Measurements from ENCODE around the gene MYO1D.

The MYO1D gene

DNA sequence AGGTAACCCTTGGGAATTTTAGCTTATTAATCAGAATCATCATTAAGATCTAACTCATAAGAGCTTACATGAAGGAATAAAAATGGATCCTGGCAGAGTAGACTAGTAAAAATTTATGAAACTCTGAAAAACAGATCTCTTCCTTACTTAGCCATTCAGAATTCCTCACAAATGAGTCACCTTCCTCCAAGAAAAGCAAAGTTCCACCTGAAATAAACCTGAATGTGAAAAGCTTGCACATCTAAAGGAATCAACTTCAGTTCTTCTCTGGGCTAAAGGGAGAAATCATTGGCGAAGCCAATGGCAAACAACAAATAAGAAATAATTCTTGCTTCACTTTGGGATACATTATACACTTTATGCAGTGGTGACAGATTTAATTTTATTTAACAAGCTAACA is 22.7 kb downstream of the MYO1D start:
- no peak for DNase-seq

DNA sequence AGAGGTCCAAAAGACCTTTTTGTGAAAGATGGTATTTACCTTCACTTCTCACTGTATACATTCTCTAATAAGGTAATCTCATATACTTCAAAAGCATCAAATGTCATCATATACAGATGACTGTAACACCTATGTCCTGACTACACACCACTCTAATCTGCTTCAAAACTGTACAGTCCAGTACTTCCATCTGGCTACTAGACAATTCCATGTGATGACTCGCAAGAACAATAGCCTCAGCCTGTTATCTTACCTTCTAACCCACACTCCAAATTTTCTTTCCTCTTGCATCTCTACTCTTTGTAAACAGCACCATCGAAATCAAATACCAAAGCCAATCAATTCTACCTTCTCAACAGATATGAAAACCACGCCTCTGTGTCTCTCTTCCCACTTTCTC is 24.1 kb downstream of the MYO1D start:
- no peak for DNase-seq

DNA sequence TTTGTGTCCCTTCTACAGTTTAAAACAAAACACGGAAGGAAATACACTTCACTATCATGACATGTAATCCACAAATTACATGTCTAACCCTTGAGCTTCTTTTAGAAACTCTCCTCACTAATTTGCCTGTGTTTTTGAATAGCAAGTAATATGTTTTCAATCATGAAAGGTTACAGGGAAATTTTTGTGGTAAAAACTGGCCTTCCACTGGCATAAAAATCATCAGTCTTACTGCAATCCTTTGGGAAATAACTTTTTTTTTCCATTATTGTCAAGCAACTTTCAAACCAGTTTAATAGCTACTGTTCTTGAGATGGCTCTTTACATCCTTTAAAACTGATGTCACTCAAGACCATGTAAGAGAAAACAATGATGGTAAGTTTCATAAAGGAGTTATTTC is 27.0 kb downstream of the MYO1D start:
- no peak for DNase-seq

DNA sequence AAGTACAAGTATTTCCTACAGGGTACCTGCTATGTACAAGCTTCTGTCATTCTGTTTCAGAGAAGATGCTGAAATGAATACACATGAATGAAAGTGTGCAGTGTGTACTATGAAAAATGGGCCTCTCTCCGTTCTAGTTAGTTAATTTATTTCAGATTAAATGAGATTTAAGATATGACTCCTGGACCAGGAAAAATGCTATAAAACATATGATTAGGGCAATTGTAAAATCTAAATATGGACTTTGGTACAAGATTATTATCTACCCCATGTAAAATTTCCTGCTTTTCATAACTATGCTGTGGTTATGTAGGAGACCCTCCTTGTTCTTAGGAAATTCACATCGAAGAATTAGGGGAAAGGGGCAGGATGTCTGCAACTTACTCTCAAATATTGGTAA is 28.9 kb downstream of the MYO1D start:
- no peak for DNase-seq

DNA sequence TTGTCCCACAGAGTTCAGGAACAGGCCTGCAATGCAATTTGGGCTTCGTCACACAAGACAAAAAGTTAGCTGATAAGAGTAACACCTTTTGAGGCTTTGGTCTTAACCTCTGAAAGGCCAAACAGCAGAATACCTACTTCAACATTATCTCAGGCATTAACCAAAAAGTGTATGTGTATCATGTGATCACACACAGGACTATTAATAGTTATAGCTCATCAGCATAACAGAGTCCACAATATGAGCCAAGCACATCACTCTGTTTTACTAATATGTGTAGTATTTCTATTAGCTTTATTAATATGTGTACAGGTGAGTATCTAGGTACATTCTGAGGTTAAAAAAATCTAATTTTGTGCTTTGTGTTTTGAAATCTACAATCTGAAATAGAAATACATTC is 30.8 kb downstream of the MYO1D start:
- no peak for DNase-seq

DNA sequence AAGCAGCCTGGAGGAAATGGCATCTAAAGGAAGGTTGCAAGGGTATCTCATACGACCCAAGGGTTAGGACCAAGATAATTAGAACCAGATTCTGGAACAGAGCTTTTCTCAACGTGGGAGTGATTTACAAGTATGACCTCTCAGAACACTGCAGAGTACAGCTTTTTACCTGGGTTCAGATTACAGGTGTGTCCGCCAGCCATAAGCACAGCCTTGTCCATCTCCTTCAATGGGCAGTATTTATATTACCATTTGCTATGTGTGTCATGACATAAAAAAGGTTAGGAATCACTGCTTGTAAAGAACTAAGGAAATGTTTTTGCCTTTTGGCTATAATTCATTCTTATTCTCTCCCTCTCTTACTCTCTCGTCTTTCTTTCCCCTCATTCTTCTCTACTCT is 36.7 kb downstream of the MYO1D start:
- no peak for DNase-seq

DNA sequence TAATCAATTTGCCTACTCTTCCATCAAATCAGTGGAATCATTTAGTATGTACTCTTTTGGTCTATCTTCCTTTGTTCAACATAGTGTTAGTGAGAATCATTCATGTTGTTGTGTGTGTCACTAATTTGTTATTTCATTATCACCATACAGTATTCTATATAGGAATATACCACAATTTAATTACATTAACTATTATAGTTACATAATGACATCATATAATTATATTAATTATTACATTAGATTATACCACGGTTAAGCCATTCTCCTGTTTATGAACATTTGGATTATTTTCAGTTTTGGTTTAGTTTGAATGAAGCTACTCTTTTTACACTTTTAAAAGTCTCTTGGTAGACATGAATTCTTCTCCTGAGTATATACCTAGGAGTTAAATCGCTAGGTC is 40.4 kb downstream of the MYO1D start:
- no peak for DNase-seq

DNA sequence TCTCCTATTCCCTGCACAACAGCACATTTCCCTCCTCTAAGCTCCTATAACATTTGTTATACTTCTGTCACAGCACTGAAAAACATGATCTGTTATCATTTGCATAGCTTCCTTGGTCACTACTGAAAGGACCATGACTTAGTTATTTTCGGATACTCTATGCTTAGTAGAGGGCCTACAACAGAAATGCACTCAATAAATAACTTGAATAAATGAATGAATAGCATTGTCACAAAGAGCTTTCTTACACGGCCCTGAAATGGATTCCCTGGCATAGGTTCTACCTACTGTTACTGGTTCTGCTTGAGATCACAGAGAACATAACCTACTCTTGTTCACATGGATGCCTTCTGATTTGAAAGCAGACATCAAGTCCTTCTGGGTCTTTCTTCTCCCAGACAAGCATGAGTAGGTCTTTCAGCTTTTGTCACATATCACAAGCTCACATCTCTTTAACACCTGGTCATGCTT is 41.6 kb downstream of the MYO1D start:
- DNase-seq: no peak

DNA sequence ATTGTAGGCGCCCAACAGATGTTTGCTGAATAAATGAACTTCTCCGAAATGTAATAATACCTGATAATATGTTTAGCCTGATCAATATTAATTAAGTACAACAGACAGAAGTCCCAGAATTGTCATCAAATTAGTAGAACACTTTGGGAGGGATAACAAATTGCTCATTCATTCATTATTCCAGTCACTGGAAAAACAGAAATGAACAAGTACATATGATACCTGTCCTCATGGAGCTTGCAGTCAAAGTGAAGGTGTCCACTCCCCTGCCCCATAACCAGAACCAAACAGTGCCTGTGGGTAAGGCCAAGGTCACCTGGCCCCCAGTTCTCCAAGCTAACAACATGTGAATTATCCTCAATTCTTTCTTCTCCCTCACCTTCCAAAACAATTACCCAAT is 42.8 kb downstream of the MYO1D start:
- DNase-seq: no peak

DNA sequence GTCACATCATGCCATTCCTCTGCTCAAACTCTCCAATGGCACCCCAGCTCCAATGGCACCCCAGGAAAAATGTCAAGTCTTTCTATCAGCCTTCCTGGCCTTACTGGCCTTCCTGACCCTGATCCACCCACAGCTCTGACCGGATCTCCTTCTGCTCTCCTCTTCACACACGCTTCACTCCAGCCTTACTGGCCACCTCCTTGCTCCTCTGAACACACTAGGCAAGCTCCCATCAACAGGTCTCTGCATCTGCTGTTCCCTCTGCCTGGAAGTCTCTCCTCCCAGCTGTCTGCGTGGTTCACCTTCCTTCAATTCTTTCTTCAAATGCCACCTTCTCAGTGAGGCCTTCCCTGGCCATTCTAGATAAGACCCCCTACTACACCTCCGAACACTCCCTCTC is 43.4 kb downstream of the MYO1D start:
- no peak for DNase-seq

DNA sequence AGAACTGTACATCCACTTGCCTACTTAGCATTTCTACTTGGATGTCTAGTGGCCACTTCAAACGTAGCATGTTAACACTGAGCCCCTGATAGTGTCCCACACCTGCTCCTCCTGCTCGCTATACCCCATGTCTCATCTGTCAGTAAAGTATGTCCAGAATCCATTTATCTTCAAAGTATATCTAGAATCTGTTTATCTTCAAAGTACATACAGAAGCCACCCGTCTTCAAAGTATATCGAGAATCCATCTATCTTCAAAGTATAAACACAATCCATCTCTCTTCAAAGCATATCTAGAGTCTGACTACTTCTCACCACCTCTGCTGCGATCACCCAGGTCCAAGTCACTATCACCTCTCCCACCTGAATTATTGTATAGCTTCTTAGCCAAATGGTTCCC is 43.8 kb downstream of the MYO1D start:
- DNase-seq: no peak

DNA sequence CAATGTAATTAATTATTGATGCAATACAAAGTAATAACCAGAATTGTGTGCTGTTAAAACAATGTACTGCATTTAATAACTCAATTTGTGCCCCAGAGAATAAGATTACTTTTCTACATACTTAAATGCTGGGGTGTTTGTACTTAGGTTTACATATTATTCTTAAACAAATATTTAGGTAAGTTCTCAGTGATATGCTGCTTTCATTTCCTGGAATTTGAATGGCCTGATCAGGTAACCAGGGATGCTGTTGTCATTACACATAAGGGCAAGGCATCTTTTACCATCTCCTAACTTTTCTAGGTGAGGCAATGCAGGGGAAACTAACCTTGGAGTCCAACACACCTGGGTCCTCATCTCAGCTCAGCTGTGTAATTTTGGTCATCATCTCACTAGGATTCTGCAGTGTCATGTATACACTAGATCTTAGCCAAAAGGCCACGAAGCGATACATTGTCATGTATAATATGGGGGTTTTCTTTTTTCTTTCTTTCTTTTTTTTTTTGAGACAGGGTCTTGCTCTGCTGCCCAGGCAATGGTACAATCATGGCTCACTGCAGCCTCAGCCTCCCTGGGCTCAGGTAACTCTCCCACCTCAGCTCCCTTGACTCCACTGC is 45.2 kb downstream of the MYO1D start:
- DNase-seq: no peak

DNA sequence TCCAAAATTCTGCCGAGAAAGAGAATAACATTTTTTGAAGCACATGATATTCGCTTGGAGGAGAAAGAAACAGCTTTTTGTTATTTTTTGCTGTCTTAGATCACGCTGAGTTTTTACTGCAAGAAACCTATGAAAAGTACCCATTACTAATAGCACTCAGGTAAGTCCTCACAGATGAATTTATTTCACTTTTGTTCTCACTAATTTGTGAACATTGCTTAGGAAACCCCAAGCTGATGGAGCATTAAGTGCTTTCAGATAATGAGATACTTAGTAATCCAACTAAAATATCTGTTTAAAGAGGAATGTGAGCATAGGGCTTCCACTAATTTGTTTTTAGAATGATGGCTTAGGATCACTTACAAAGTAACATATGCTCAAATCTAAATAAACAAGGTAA is 45.7 kb downstream of the MYO1D start:
- DNase-seq: no peak

DNA sequence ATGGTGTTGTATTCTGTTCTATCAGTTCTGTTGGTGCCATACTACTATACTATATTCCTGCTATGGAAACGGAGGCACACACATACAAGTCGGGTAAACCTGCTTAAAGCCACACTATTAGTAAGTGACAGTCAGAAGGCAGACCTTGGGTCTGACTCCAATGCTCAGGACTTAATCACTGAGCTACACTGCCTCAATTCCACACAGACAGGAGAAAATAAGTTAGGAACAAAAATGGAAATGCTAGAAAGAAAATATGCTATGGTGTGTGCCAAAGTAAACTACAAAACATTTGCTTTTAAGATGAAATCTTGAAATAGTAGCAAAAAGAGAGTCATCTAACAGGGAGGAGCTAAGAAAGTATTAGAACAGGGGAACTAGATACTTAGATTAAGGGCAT is 48.1 kb downstream of the MYO1D start:
- no peak for DNase-seq

DNA sequence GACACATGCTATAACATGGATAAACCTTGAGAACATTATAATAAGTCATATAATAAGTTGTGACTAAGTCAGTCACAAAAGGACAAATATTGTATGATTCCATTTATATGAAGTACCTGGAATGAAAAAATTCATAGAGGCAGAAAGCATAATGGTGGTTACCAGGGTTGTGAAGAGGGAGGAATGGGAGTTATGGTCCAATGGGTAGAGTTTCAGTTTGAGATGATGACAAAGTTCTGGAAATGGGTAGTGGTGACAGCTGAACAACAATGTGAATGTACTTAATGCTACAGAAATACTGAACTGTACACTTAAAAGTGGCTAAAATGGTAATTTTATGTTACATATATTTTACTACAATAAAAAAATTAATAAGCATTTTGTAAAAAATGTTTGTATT is 49.7 kb downstream of the MYO1D start:
- no peak for DNase-seq

DNA sequence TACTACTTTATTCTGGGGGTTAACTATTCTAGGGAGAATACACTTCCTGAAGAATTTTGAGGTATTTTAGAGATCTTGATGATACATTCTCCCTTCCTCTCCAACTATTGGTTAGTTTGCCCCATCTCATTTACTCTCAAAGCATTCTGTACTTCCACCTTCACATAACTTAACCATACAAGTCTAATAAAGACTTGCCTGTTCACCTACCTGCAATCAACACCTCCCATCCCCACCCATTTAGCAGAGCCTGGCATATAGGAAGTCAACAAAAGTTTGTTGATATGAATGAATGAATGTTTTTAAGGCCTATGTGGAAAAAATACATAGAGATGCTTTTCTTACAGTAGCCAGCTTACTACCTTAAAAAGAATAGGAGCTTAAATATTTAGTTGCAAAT is 50.8 kb downstream of the MYO1D start:
- DNase-seq: no peak

DNA sequence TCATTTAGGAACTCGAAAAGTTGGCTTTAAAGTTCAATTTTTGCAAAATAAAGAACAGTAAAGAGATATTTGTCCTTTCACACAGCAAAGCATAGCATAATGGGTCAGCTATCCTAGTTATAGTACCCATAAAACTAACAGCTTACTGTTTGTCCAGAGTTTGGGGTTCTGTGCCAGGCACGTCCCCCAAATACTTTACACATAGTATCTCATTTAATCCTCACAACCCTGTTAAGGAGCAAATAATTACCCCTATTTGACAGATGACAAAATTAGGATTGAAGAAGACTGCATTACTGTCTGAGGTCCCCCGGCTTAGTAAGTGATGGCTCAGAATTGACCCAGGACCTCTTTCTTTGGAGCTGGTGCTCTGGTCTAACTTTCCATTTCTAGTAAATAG is 52.6 kb downstream of the MYO1D start:
- no peak for DNase-seq

DNA sequence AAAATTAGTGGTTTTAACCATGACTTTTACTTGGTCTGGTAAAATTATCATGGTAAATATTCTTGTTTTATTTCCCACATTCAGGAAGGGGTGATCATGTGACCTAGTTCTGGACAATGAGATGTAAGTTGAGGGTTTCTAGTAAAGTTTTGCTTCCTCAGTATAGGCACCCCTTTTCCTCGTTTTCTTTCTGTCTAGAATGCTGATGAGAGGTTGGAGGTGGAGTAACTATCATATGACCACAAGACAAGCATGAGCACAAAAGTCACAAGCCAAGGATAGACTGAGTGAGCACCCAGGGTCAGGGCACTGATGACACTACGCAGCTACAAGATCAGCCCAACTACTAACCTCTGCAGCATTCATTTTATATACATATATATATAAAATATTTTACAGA is 53.9 kb downstream of the MYO1D start:
- DNase-seq: no peak

DNA sequence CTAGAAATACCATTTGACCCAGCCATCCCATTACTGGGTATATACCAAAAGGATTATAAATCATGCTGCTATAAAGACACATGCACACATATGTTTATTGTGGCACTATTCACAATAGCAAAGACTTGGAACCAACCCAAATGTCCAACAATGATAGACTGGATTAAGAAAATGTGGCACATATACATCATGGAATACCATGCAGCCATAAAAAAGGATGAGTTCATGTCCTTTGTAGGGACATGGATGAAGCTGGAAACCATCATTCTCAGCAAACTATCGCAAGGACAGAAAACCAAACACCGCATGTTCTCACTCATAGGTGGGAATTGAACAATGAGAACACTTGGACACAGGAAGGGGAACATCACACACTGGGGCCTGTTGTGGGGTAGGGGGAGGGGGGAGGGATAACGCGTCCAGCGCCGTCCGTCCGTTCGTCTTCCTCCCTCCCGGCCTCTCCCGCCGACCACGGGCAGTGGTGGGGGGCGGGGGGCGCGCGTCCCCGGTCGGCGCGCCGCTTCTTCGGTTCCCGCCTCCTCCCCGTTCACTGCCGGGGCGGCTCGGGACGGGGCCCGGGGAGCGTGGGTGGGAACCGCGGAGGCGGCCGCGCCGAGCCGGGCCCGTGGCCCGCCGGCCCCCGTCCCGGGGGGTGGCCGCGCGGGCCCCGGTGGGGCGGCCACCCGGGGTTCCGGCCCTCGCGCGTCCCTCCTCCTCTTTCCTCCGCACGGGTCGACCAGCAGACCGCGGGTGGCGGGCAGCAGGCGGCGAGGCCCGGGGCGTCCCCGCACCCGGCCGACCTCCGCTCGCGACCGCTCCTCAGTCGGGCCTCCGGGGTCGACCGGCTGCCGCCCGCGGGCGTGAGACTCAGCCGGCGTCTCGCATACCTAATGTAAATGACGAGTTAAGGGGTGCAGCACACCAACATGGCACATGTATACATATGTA is 54.7 kb downstream of the MYO1D start:
- DNase-seq: peak; percentile 56

DNA sequence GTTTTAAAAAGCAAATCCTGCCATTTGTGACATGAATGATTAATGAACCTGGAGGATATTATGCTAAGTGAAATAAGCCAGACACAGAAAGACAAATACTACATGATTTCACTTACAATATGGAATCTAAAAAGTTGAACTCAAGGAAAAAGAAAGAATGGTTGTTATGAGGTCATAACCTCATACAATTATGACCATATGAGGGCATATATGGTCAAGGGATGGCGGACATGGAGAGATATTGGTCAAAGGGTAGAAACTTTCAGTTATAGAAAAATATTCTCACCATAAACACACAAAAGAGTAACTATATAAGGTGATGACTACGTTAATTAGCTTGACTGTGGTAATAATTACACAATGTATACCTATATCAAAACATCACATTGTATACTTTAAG is 56.5 kb downstream of the MYO1D start:
- no peak for DNase-seq

DNA sequence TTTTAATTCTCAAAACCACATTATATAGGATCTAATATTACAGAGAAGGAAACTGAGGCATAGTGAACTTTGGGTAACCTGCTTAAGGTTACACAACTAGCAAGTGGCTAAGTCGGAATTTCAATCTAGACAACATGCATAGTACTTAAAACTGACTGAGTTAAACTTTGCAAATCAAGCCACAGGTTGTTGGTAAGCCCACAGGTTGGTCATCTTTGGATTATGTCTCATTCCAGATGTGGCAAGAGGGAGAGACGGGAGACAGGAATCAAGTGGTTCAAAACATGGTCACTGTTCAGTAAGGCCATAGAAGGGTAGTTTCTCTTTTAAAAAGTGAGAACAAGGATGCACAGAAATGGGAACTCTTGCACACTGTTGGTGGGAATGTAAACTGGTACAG is 57.1 kb downstream of the MYO1D start:
- no peak for DNase-seq

DNA sequence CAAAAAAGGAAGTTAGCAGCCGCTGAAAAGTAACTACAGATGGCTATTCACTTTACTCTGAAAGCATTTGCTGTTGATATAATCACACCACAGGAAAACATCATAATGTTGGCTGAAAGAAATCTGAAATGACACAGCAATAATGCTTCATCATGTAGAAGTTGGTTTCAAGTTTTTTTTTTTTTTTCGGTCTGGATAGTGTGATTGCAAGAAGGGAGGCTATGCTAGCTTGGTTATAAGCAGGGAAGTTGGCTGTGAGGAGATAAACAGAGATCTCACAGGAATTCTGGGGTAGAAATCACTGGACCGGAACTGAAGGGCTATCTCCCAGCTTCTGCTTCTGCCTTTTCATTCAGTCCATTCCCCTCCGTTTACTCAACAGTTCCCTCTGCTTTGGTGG is 57.9 kb downstream of the MYO1D start:
- no peak for DNase-seq

DNA sequence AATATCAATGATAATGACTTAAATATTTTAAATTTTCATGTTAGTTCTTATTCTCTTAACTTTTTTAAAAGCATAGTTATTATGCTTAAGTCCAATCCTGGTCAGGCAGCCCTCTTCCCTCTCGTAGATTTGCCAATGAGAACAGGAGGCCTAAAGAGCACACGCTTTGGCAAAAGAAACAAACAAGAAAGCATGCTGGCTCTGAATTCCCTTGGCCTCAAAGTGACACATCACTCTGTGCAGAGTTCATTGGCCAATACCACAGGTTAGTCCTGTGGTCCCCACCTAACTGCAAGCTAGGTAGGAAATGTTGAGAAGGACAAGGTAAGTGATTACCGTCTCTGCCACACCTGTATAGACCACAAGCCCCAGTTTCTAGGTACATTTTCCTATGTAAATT is 61.5 kb downstream of the MYO1D start:
- DNase-seq: no peak

DNA sequence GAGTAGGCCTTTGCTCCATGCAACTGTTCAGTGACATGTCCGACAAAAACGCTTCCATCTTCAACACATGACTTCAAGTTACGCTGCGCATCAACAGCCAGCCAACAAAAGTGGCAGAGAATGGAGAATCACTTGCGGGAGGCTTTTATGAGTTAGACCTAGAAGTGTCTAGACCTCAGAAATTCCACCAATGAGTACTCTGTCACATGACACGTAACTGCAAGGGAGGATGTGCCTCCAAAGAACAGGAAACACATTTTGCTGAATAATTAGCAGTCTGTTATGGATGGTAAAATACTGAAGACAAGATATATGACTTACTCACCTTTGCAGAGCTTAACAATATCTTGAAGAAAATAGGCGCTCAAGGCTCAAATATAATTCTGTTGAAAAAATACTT is 62.1 kb downstream of the MYO1D start:
- no peak for DNase-seq

DNA sequence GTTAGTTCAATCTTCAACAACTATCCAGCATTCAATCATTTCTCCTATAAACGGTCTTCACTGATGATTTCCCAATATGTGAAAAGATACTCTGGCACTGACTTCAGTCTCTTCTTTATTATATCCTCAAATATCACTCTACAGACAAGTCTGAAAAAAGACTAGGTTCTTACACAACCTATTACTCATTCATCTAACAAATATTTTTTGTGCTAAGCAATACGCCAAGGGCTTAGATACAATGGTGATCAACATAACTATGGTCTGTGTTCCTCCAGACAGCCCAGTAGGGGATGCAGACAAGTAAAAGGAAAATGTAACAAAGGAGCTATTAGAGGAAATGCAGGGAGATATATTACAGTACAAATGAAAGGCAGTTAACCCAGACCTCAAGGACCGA is 63.9 kb downstream of the MYO1D start:
- no peak for DNase-seq

Measured in activated CD8-positive, alpha-beta memory T cell treated with anti-CD3 and anti-CD28 coated beads for 24 hours (primary cell).